Thymus (tissue), 11 donors: ENCODE results near the gene NACC2. TPM values are rescaled to one million over a fixed set of nuclear protein-coding genes. Genes with fewer than 3 reads are reported as not detected.
A peak's percentile ranks its signal among the peaks of the same experiment; 100 is the strongest.

ENCODE experiments used
- DNase-seq, 9 donors: peaks; one replicate each; pipeline ENCODE4 v3.0.0-alpha.2; 2013; ENCODE audit warnings: low spot score in 9 of 9, low read depth in 6 of 9, missing footprints in 1 of 9
- H3K27ac ChIP-seq, 2 donors: one replicate each; pipeline ENCODE4 v1.5.1; 2013; ENCODE audit warnings: control low read depth in 1 of 2, low read depth in 1 of 2, low read length in 1 of 2, mild to moderate bottlenecking in 1 of 2, moderate library complexity in 1 of 2
- H3K27me3 ChIP-seq, 2 donors: one replicate each; pipeline ENCODE4 v1.5.1; 2013; ENCODE audit warnings: low read length in 1 of 2; ENCODE audit not compliant: control insufficient read depth in 2 of 2, insufficient read depth in 1 of 2
- H3K36me3 ChIP-seq, 2 donors: one replicate each; pipeline ENCODE4 v1.5.1; 2013; ENCODE audit warnings: low read length in 1 of 2, mild to moderate bottlenecking in 1 of 2, moderate library complexity in 1 of 2; ENCODE audit not compliant: control insufficient read depth in 2 of 2, insufficient read depth in 2 of 2
- H3K4me1 ChIP-seq, 2 donors: one replicate each; pipeline ENCODE4 v1.5.1; 2013; ENCODE audit warnings: low read length in 2 of 2; ENCODE audit not compliant: control insufficient read depth in 2 of 2, insufficient read depth in 2 of 2
- H3K4me3 ChIP-seq, 2 donors: one replicate each; pipeline ENCODE4 v1.5.1; 2013; ENCODE audit warnings: low read length in 2 of 2, control low read depth in 1 of 2, mild to moderate bottlenecking in 1 of 2
- H3K9me3 ChIP-seq, 2 donors: one replicate each; pipeline ENCODE4 v1.5.1; 2013; ENCODE audit warnings: low read length in 1 of 2, mild to moderate bottlenecking in 1 of 2; ENCODE audit not compliant: control insufficient read depth in 2 of 2, insufficient read depth in 1 of 2
- WGBS: extraction: QIAGEN DNeasy Blood & Tissue Kit; methylation state at CpG from one replicate; pipeline ENCODE4 v1.1.7; 2013; 5-methylcytosine and 5-hydroxymethylcytosine counted together
- polyA plus RNA-seq: library from polyadenylated mRNA; stranded (reverse); fragments of 200-250 nt; gene quantifications from one replicate; pipeline ENCODE4 v1.2.3, GENCODE V29; 2013
- total RNA-seq: library from RNA; stranded (reverse); fragments of 120-200 nt; gene quantifications from one replicate; pipeline ENCODE4 v1.2.4, GENCODE V29; 2013
- donor health status: healthy.

Gene NACC2
- total and polyA plus RNA-seq, 2 donors = 1.5 to 4.4 TPM

- Histone ChIP-seq H3K27me3 (peaks cover 28 to 81% of the 10 kb centered on the region in 2 donors), H3K27ac (no peak overlapping the region), H3K36me3 (no peaks in the 10 kb centered on the region), H3K9me3 (peaks cover 0 to 4% of the 10 kb centered on the region in 2 donors), H3K4me1 (peaks cover 0 to 3% of the 10 kb centered on the region in 2 donors), H3K4me3 (no peak overlapping the region)
- no peak for DNase-seq
- 73% methylated on average over 31 of the region's 31 CpGs for WGBS
These were observed 36.8 kb upstream of the NACC2 start for GRCh38 chr9:136131629-136132511.

- Histone ChIP-seq H3K27me3 (peaks cover 27 to 64% of the 10 kb centered on the region in 2 donors), H3K9me3 (peaks cover 0 to 4% of the 10 kb centered on the region in 2 donors), H3K4me1 (peaks cover 0 to 3% of the 10 kb centered on the region in 2 donors), H3K4me3 (no peak overlapping the region), H3K27ac (no peak overlapping the region), H3K36me3 (no peaks in the 10 kb centered on the region)
- DNase-seq = no peak
- 88% methylated on average over 17 of the region's 17 CpGs for WGBS
These were observed 34.1 kb upstream of the NACC2 start for GRCh38 chr9:136129176-136129575.

- Histone ChIP-seq H3K27ac (no peak overlapping the region), H3K4me1 (peaks cover 0 to 3% of the 10 kb centered on the region in 2 donors), H3K36me3 (no peaks in the 10 kb centered on the region), H3K9me3 (peaks cover 0 to 4% of the 10 kb centered on the region in 2 donors), H3K4me3 (no peak overlapping the region), H3K27me3 (peaks cover 20 to 57% of the 10 kb centered on the region in 2 donors)
- no peak for DNase-seq
- 93% methylated on average over 17 of the region's 17 CpGs for WGBS
These were observed 33.3 kb upstream of the NACC2 start for GRCh38 chr9:136128436-136128835.

GRCh38 chr9:136127313-136127712, 32.2 kb upstream of the NACC2 start:
- H3K27me3 ChIP-seq = peaks cover 10 to 53% of the 10 kb centered on the region in 2 donors
- 96% methylated on average over 18 of the region's 18 CpGs for WGBS
- H3K9me3 ChIP-seq = peaks cover 0 to 4% of the 10 kb centered on the region in 2 donors
- H3K4me3 ChIP-seq = no peak overlapping the region
- no peak overlapping the region for H3K27ac ChIP-seq
- peaks cover 0 to 3% of the 10 kb centered on the region in 2 donors for H3K4me1 ChIP-seq
- no peak for DNase-seq
- no peaks in the 10 kb centered on the region for H3K36me3 ChIP-seq

- WGBS = 94% methylated on average over 2 of the region's 2 CpGs
- Histone ChIP-seq H3K4me3 (no peak overlapping the region), H3K27me3 (peaks cover 0 to 32% of the 10 kb centered on the region in 2 donors), H3K9me3 (no peaks in the 10 kb centered on the region), H3K36me3 (no peaks in the 10 kb centered on the region), H3K4me1 (no peaks in the 10 kb centered on the region), H3K27ac (no peak overlapping the region)
- DNase-seq = no peak
These were observed 30.0 kb upstream of the NACC2 start for GRCh38 chr9:136124976-136125692.

- DNase-seq = peak in 4 of 9 donors; percentile 51 to 66 (median 60)
- no peaks in the 10 kb centered on the region for H3K36me3 ChIP-seq
- H3K27me3 ChIP-seq = peaks cover 0 to 18% of the 10 kb centered on the region in 2 donors
- H3K9me3 ChIP-seq = no peaks in the 10 kb centered on the region
- 37% methylated on average over 45 of the region's 45 CpGs for WGBS
- peaks cover 8 to 10% of the 10 kb centered on the region in 2 donors for H3K4me1 ChIP-seq
- H3K27ac ChIP-seq = no peak overlapping the region
- no peak overlapping the region for H3K4me3 ChIP-seq
These were observed 27.6 kb upstream of the NACC2 start for GRCh38 chr9:136122425-136123383.

- no peak for DNase-seq
- no peaks in the 10 kb centered on the region for H3K36me3 ChIP-seq
- H3K4me3 ChIP-seq = no peak overlapping the region
- H3K27me3 ChIP-seq = peaks cover 0 to 11% of the 10 kb centered on the region in 2 donors
- H3K27ac ChIP-seq = no peak overlapping the region
- peaks cover 14 to 16% of the 10 kb centered on the region in 2 donors for H3K4me1 ChIP-seq
- 97% methylated on average over 9 of the region's 9 CpGs for WGBS
- H3K9me3 ChIP-seq = no peaks in the 10 kb centered on the region
These were observed 26.7 kb upstream of the NACC2 start for GRCh38 chr9:136121801-136122200.

- Histone ChIP-seq H3K9me3 (no peaks in the 10 kb centered on the region), H3K36me3 (peaks cover 11 to 12% of the 10 kb centered on the region in 2 donors), H3K4me3 (no peak overlapping the region), H3K27me3 (peaks cover 0 to 11% of the 10 kb centered on the region in 2 donors), H3K4me1 (peaks cover 14 to 16% of the 10 kb centered on the region in 2 donors), H3K27ac (no peak overlapping the region)
- DNase-seq = no peak
- WGBS = 94% methylated on average over 18 of the region's 18 CpGs
These were observed 25.4 kb upstream of the NACC2 start for GRCh38 chr9:136120438-136120844.
